ENCODE results near the gene OR5D13.

The OR5D13 gene

DNA sequence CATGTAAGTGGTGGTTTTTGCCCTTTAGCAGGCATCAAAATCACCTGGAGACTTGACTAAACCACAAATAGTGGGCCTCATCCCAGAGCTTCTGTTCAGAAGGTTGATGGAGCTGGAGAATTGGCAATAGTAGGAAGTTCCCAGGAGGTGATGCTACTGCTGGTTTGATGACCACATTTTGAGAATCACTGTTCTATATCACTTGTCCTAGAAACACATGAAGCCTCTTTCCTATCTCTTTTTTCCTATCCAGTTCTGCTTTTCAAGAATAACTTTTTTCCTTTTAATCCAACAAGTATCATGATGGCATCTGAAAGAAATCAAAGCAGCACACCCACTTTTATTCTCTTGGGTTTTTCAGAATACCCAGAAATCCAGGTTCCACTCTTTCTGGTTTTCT, at the start of gene OR5D13:
Gene OR5D13, plus strand, starts transcription at position 301 of the 400 bp plus-strand sequence. Its CDS starts 0 bp downstream, at position 301.
- no peak for DNase-seq

GRCh38 chr11:55726715-55727324, 46.4 kb upstream of the OR5D13 start:
- DNase-seq = no peak

GRCh38 chr11:55732936-55733335, 40.3 kb upstream of the OR5D13 start:
- DNase-seq = no peak

GRCh38 chr11:55791606-55792005, 18.4 kb downstream of the OR5D13 start:
- no peak for DNase-seq

- DNase-seq = no peak
Observed at GRCh38 chr11:55793321-55793720, 20.1 kb downstream of the OR5D13 start.

GRCh38 chr11:55795256-55795655, 22.0 kb downstream of the OR5D13 start, which contains the start of gene OR5D14:
Gene OR5D14, plus strand, starts transcription at chr11:55795556. Its CDS starts 0 bp downstream, at chr11:55795556.
- DNase-seq = no peak

- DNase-seq = no peak
Observed at GRCh38 chr11:55806248-55806647, 33.0 kb downstream of the OR5D13 start.

DNA sequence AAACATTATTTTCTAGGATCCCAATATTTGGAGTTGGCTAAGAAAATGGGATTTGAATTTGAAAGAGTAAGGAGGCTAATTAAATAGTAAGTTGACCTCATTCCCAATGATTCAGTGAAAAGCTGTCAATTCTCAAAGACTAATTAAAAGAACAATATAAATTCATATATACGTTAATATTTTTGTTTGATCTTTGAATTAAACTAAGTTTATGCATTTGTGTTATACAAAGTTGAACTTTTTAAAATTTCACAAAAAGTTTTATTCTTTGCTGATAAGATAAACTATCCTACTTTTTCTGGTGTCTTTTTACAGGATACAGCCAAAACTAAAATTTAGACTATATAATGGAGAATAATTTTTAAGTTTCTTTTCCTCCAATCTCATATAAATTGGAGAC, 37.8 kb downstream of the OR5D13 start, which contains the start of gene OR5L1:
Gene OR5L1, plus strand, starts transcription at position 301 of the 400 bp plus-strand sequence. CDS start 100 bp downstream, outside the sequence.
- DNase-seq = no peak

- no peak for DNase-seq
Observed at GRCh38 chr11:55819330-55819729, 46.1 kb downstream of the OR5D13 start, which contains the start of gene OR5D18. Gene OR5D18, plus strand, starts transcription at chr11:55819630. Its CDS starts 0 bp downstream, at chr11:55819630.

Measured in hematopoietic multipotent progenitor cell treated with erythropoietin and hydrocortisone succinate and interleukin-3 and kit ligand, for 8 days (in vitro differentiated cells).